ENCODE measurements around the gene RBMXL2. TPM values are rescaled to one million over a fixed set of nuclear protein-coding genes. Genes with fewer than 3 reads are reported as not detected.

Gene RBMXL2
- total and polyA plus RNA-seq, 2 donors (not counting 1 experiment from before 2014, with no cell fraction given) = not detected

DNA sequence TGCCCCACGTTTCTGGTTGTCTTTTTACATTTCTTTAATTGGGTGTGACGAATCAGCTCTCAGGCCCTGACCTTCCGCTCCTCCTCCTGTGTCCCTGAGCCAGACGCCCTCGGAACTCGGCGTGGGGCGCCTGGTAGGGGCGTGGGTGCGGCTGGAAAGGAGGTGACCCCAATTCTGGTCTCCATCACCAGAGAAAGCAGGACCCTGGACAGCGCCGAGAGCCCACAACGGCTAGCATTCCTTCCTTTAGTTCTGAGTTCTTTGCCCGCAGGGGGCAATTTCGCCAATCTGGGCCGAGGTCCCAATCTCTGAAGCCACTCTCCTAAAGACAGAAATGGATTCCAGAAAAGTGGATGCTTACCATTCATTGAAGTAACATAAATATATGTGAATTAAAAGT, 11.7 kb upstream of the RBMXL2 start:
- WGBS (ENCODE audit: insufficient coverage) = 86% methylated on average over 16 of the region's 16 CpGs
- H3K36me3 ChIP-seq (replicated peaks in 1 of 2; ENCODE audit: control extremely low read depth in 1 of 2, control insufficient read depth in 1 of 2, extremely low read depth in 1 of 2, insufficient read depth in 2 of 2, low read length in 1 of 2) = no peaks in the 10 kb centered on the region
- no peak overlapping the region for H3K27ac Mint-ChIP-seq

DNA sequence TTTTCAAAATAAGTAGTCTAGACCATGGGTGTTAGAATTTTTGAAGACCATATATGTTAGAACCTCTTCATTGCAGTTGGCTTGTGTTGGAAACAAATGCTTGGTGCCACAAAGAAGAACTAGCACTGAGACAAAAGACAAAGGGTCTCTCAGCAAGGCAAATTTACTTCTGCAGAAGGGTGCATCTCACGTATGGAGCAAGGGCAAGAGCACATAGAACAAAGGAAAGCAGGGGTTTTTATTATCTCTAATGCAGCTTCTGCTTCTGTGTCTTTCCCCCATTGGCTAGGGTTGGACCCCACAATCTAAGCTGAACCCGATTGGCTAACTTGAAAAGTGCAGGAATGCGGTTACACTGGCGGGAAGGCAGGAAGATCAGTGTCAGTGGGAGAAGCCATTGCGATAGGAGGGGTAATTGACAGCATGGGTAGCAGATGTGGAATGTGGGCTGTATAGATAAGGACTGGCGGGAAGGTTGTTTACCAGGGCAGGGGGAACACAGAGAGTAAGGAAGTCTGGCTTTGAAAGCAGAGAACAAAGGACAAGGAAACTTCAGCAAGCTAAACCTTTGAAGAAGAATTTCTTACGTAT, 9.2 kb upstream of the RBMXL2 start:
- H3K9me3 ChIP-seq (ENCODE audit: control extremely low read depth in 1 of 3, control insufficient read depth in 2 of 3, insufficient read depth in 1 of 3, low read length in 2 of 3) = peaks cover 0 to 17% (median 0%) of the 10 kb centered on the region in 3 donors
- Mint-ChIP-seq H3K4me3 (no peak overlapping the region), H3K27me3 (peaks cover 14% of the 10 kb centered on the region), H3K9me3 (ENCODE audit: insufficient read depth) (peaks cover 7% of the 10 kb centered on the region), H3K27ac (no peak overlapping the region), H3K4me1 (no peaks in the 10 kb centered on the region)
- WGBS (ENCODE audit: insufficient coverage) = 87% methylated on average over 7 of the region's 7 CpGs
- H2AFZ ChIP-seq (ENCODE audit: insufficient read depth, low read depth, low read length, poor library complexity, severe bottlenecking) = no peak overlapping the region
- no peaks in the 10 kb centered on the region for H4K20me1 ChIP-seq (ENCODE audit: control insufficient read depth, insufficient read depth, low read length, poor library complexity, severe bottlenecking)
- TF ChIP-seq, protein P1, sequence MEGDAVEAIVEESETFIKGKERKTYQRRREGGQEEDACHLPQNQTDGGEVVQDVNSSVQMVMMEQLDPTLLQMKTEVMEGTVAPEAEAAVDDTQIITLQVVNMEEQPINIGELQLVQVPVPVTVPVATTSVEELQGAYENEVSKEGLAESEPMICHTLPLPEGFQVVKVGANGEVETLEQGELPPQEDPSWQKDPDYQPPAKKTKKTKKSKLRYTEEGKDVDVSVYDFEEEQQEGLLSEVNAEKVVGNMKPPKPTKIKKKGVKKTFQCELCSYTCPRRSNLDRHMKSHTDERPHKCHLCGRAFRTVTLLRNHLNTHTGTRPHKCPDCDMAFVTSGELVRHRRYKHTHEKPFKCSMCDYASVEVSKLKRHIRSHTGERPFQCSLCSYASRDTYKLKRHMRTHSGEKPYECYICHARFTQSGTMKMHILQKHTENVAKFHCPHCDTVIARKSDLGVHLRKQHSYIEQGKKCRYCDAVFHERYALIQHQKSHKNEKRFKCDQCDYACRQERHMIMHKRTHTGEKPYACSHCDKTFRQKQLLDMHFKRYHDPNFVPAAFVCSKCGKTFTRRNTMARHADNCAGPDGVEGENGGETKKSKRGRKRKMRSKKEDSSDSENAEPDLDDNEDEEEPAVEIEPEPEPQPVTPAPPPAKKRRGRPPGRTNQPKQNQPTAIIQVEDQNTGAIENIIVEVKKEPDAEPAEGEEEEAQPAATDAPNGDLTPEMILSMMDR (IDR thresholded peaks at IDR 0.05) = no peak
- no peak for TF ChIP-seq EZH2 (IDR thresholded peaks at IDR 0.05; ENCODE audit: borderline replicate concordance, insufficient read depth, low read depth, low read length, poor library complexity, severe bottlenecking)
- ATAC-seq (ENCODE audit: low read depth) = no peak
- H3K27me3 ChIP-seq (replicated peaks in 1 of 4; ENCODE audit: control extremely low read depth in 1 of 4, control insufficient read depth in 3 of 4, insufficient read depth in 4 of 4, low read length in 3 of 4) = no peaks in the 10 kb centered on the region
- no peak overlapping the region for H3K9ac ChIP-seq (ENCODE audit: low read length)
- ChIA-PET CTCF (no interaction called here), POLR2A (no interaction called here)
- intact Hi-C loops (cut with micrococcal nuclease) = no loop called here
- no peaks in the 10 kb centered on the region for H3K36me3 ChIP-seq (replicated peaks in 1 of 2; ENCODE audit: control extremely low read depth in 1 of 2, control insufficient read depth in 1 of 2, extremely low read depth in 1 of 2, insufficient read depth in 2 of 2, low read length in 1 of 2)
- H3K79me2 ChIP-seq (ENCODE audit: control insufficient read depth, insufficient read depth, low read length) = no peaks in the 10 kb centered on the region
- no peak for DNase-seq
- H3K4me1 ChIP-seq (ENCODE audit: control insufficient read depth in 2 of 2, insufficient read depth in 2 of 2, low read length in 2 of 2) = no peaks in the 10 kb centered on the region
- H3K27ac ChIP-seq (ENCODE audit: low read length in 2 of 2) = no peak overlapping the region
- no peak overlapping the region for H3K4me3 ChIP-seq (ENCODE audit: control extremely low read depth in 1 of 5, extremely low read depth in 1 of 5, insufficient read depth in 1 of 5, low read depth in 2 of 5, low read length in 4 of 5)
- H3K4me2 ChIP-seq (replicated peaks; ENCODE audit: low read depth, low read length, poor library complexity, severe bottlenecking) = no peak overlapping the region

More for the DNA sequence above, 11.7 kb upstream of the RBMXL2 start:
- DNase-seq = no peak
- intact Hi-C loops (cut with micrococcal nuclease) = no loop called here
- peaks cover 0 to 17% (median 0%) of the 10 kb centered on the region in 3 donors for H3K9me3 ChIP-seq (ENCODE audit: control extremely low read depth in 1 of 3, control insufficient read depth in 2 of 3, insufficient read depth in 1 of 3, low read length in 2 of 3)
- Mint-ChIP-seq H3K9me3 (ENCODE audit: insufficient read depth) (peaks cover 7% of the 10 kb centered on the region), H3K4me1 (peaks cover 2% of the 10 kb centered on the region), H3K4me3 (no peak overlapping the region), H3K27me3 (peaks cover 14% of the 10 kb centered on the region)
- H3K27ac ChIP-seq (ENCODE audit: low read length in 2 of 2) = no peak overlapping the region
- no peaks in the 10 kb centered on the region for H4K20me1 ChIP-seq (ENCODE audit: control insufficient read depth, insufficient read depth, low read length, poor library complexity, severe bottlenecking)
- no peaks in the 10 kb centered on the region for H3K79me2 ChIP-seq (ENCODE audit: control insufficient read depth, insufficient read depth, low read length)
- TF ChIP-seq, protein P1 (IDR thresholded peaks at IDR 0.05) = no peak
- TF ChIP-seq EZH2 (IDR thresholded peaks at IDR 0.05; ENCODE audit: borderline replicate concordance, insufficient read depth, low read depth, low read length, poor library complexity, severe bottlenecking) = no peak
- ATAC-seq (ENCODE audit: low read depth) = no peak
- CTCF ChIA-PET = no interaction called here
- no peaks in the 10 kb centered on the region for H3K27me3 ChIP-seq (replicated peaks in 1 of 4; ENCODE audit: control extremely low read depth in 1 of 4, control insufficient read depth in 3 of 4, insufficient read depth in 4 of 4, low read length in 3 of 4)
- H3K9ac ChIP-seq (ENCODE audit: low read length) = no peak overlapping the region
- no peaks in the 10 kb centered on the region for H3K4me1 ChIP-seq (ENCODE audit: control insufficient read depth in 2 of 2, insufficient read depth in 2 of 2, low read length in 2 of 2)
- no peak overlapping the region for H3K4me2 ChIP-seq (replicated peaks; ENCODE audit: low read depth, low read length, poor library complexity, severe bottlenecking)
- no peak overlapping the region for H3K4me3 ChIP-seq (ENCODE audit: control extremely low read depth in 1 of 5, extremely low read depth in 1 of 5, insufficient read depth in 1 of 5, low read depth in 2 of 5, low read length in 4 of 5)
- POLR2A ChIA-PET = no interaction called here
- H2AFZ ChIP-seq (ENCODE audit: insufficient read depth, low read depth, low read length, poor library complexity, severe bottlenecking) = no peak overlapping the region
